ENCODE measurements around the gene RAB38.
A peak's percentile ranks its signal among the peaks of the same experiment; 100 is the strongest.

RAB38 gene

DNA sequence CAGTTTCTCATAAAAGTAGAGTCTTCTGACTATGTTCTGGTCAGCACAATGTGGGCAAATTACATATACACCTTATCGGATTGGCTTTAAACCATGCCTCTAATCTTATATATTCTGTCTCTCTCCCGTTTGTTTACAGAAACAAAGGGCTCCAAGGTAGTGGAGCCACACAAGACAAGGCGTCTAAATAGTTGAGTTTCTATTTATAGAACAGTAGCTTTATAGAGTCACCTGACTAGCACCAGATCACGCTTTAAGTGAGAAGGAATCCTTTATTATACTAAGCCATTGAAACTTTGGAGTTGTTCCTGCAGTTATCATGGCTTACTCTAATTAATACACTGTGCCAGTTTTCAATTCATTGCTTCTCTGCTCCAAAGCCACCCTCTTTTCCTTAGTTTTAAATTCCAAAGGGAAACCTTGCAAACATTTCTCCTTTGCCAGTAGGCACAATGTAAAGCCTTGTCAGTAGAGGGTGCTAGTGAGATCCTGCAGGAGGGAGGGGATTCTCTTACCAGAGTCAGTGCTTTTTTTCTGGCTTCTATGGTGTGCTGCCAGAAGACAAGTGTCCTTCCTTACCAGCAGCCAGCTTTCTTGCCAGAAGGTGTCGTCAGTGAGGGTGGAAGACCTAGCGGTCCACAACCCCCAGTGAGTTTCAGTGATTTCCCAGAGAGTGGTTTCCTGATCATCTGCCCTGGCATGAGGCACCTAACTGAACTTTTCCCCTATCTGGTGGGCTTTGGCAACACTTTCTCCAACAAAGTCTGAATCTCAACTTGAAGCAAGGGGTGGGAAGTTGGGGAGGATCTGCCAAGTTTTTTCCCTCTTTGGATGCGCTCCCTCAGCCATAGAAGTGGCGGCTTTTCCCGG lies 71.7 kb downstream of the RAB38 start:
- peak; percentile 48 for DNase-seq

DNA sequence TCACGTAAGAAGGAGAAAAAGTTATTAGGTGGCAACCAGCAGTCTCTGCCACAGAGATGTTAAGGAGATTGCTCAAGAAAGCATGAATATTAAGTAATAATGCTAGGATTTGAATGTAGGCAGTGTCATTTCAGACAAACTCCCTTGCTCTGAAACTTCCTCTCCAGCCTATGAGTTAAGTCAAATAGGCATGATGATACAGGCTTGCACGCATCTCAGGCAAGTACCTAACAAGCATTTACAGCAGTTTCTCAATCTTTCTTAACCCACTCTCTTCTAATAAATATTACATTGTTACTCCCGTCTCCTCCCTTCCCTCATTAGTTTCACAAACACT lies 72.7 kb downstream of the RAB38 start:
- no peak for DNase-seq

DNA sequence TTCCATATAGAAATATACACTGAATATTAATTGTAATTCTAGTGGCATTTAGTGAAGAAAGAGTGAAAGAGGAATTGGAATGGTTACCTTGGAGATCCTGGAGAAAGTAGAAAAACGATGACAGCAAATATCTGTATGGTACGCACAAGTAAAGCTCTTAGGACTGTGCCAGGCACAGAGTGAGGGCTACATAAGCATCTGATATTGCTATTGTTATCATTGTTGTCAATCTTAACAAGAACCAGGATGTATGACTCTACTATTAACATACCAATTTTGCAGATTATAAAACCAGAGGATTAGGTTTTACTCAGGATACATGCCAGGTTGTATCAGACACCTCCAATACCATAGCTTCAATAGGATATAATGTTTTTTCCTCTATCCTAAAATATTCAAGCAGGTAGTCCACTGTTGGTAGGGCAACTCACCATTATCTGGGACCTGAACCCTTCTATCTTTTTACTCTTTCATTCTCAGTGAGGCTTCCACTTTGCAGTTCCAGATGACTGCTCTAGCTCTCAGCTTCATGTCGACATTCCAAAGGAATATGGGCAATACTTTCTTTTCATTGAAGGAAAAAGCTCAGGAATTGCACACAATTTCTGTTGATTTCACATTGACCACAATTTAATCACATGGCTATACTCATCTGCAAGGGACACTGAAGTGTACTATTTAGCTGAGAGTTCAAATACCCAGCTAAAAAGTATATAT lies 73.2 kb downstream of the RAB38 start:
- no peak for DNase-seq

GRCh38 chr11:88100151-88100550 lies 75.1 kb downstream of the RAB38 start:
- DNase-seq: no peak

DNA sequence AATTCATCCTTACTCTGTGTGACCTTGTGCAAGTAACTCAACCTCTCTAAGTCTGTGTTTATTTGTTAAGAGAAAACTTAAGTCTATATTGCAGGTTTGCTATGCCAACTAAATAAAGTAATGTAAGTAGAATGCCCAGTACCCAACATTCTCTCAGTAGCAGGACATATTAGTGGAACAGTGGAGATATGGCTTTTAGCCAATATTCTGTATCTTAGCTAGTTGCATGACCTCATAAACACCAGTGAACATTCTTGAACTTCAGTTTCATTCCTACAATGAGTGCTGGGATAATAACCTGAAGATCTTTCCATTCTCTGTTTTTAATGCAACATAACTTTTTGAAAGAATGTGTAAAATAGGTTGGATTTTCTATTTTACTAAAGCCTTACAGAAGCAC lies 77.0 kb downstream of the RAB38 start:
- DNase-seq: no peak

GRCh38 chr11:88089134-88089533 lies 86.1 kb downstream of the RAB38 start:
- DNase-seq: no peak

DNA sequence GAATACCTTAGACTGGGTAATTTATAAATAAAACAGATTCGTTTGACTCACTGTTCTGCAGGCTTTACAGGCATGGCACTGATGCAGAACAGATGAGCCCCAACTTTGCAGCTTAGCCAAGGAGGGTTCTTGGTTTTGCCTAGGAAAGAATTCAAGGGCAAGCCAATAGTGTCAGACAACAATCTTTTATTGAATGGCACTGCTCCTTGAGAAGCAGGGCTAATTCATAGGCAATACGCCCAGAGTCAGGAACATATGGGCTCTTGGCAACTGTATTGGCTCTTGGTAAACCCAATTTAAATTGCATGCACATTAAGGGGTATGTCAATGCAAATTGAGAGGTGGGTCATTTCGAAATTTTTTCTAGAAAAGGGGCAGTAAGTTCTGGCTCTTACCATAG lies 87.9 kb downstream of the RAB38 start:
- no peak for DNase-seq

DNA sequence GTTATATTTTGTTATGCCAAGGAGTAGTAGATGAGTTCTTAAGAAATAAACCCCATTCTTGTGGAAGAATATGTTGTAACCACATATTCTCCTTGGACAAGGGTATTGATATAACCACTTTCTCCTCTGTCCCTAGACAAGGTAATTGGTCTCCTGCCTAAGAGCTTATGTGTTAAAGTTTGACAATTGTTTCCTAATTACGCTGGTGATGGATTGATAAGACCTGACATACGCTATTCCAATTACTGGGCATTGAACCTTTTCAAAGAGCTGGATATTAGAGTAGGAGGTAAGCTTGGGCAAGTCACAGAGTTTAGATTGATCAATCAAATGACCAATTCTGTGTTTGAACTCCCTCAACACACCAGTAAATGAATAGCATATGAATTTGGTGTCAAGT lies 88.9 kb downstream of the RAB38 start:
- DNase-seq: no peak

GRCh38 chr11:88070437-88070836 lies 104.8 kb downstream of the RAB38 start:
- no peak for DNase-seq

GRCh38 chr11:88068848-88069554 lies 106.2 kb downstream of the RAB38 start:
- DNase-seq: no peak

- DNase-seq: no peak
These were observed 109.2 kb downstream of the RAB38 start for GRCh38 chr11:88066090-88066489.

DNA sequence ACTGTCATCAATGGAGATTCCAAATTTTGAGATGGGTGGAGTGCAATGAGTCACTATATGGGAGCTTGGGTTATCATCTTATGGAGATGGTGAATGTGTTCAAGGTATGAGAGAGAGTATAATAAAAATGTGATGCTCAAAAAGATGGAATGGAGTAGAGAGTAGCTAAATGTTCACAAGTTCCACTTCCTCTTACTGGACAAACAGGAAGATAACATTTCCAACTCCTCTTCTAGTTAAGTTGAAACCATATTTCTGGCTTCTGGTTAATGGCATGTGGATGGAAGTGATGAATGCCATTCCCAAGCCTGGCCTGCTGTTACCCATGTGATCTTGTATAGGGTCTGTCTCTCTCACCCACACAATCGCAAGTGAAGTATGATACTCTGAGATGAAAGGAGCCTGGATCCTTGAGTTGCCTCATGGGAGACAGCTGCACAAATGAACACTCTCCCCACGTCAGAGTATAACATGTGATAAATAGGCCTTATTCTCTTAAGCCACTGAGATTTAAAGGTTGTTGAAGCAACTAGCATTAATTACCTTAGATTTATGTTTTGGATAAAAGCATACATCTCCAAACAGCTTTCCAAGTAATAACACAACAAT lies 111.0 kb downstream of the RAB38 start:
- no peak for DNase-seq
